ENCODE measurements around the gene STK40. TPM values are rescaled to one million over a fixed set of nuclear protein-coding genes. Genes with fewer than 3 reads are reported as not detected.
A peak's percentile ranks its signal among the peaks of the same experiment; 100 is the strongest.

The STK40 gene
- polyA plus RNA-seq, 3 donors, result 40.2 to 65.9 (median 55.8) TPM

- peaks cover 77 to 89% of the 10 kb centered on the region in 2 donors for H3K36me3 Mint-ChIP-seq
- H3K4me3 Mint-ChIP-seq, result peak overlapping the region; percentile 20 to 46
- peak; percentile 28 to 66 (median 33) for DNase-seq
- Histone ChIP-seq H3K4me2 (replicated peaks; ENCODE audit: extremely low read depth, low read length, poor library complexity, severe bottlenecking) (peak overlapping the region; percentile 5), H3K9me3 (replicated peaks in 1 of 2; ENCODE audit: control insufficient read depth in 1 of 2, insufficient read depth in 1 of 2, low read length in 2 of 2) (no peaks in the 10 kb centered on the region), H3K79me2 (ENCODE audit: insufficient read depth, low read length) (no peaks in the 10 kb centered on the region), H3K36me3 (replicated peaks in 1 of 2; ENCODE audit: control insufficient read depth in 1 of 2, insufficient read depth in 2 of 2, low read length in 2 of 2) (peaks cover 64 to 75% of the 10 kb centered on the region in 2 donors), H4K20me1 (ENCODE audit: insufficient read depth, low read length) (peaks cover 73% of the 10 kb centered on the region), H2AFZ (ENCODE audit: insufficient read depth, low read depth, low read length, poor library complexity, severe bottlenecking) (no peak overlapping the region), H3K9ac (ENCODE audit: insufficient read depth, low read length, poor library complexity, severe bottlenecking) (peak overlapping the region; percentile 21), H3K27ac (ENCODE audit: low read depth in 1 of 2, low read length in 2 of 2) (peak overlapping the region; percentile 9 to 63), H3K27me3 (ENCODE audit: control insufficient read depth in 2 of 2, insufficient read depth in 2 of 2, low read length in 2 of 2) (no peaks in the 10 kb centered on the region), H3K4me3 (replicated peaks in 1 of 3; ENCODE audit: low read depth in 2 of 3, low read length in 3 of 3) (peak overlapping the region in 1 of 3 experiments; percentile 11), H3K4me1 (ENCODE audit: control insufficient read depth in 1 of 2, insufficient read depth in 2 of 2, low read length in 2 of 2) (peaks cover 34 to 41% of the 10 kb centered on the region in 2 donors)
- peaks cover 37% of the 10 kb centered on the region for H3K4me1 Mint-ChIP-seq
- WGBS (ENCODE audit: insufficient coverage), result 13% methylated on average over 6 of the region's 7 CpGs
- H3K9me3 Mint-ChIP-seq, result peaks cover 0 to 1% (median 0%) of the 10 kb centered on the region in 7 donors
- intact Hi-C loops (cut with micrococcal nuclease), result no loop called here
- H3K27me3 Mint-ChIP-seq (ENCODE audit: low read depth in 3 of 3), result no peaks in the 10 kb centered on the region
- H3K27ac Mint-ChIP-seq, result peak overlapping the region in 5 of 7 donors; percentile 26 to 74 (median 62)
- TF ChIP-seq CTCF (IDR thresholded peaks at IDR 0.05), result no peak
Observed at GRCh38 chr1:36349241-36349671, 36.5 kb downstream of the STK40 start.

- Mint-ChIP-seq H3K9me3 (no peaks in the 10 kb centered on the region), H3K4me1 (peaks cover 30% of the 10 kb centered on the region), H3K27ac (peak overlapping the region in 3 of 7 donors; percentile 20 to 71 (median 56)), H3K36me3 (peaks cover 68 to 88% of the 10 kb centered on the region in 2 donors), H3K27me3 (ENCODE audit: low read depth in 3 of 3) (no peaks in the 10 kb centered on the region), H3K4me3 (no peak overlapping the region)
- Histone ChIP-seq H3K9me3 (replicated peaks in 1 of 2; ENCODE audit: control insufficient read depth in 1 of 2, insufficient read depth in 1 of 2, low read length in 2 of 2) (no peaks in the 10 kb centered on the region), H3K27me3 (ENCODE audit: control insufficient read depth in 2 of 2, insufficient read depth in 2 of 2, low read length in 2 of 2) (no peaks in the 10 kb centered on the region), H3K79me2 (ENCODE audit: insufficient read depth, low read length) (no peaks in the 10 kb centered on the region), H2AFZ (ENCODE audit: insufficient read depth, low read depth, low read length, poor library complexity, severe bottlenecking) (no peak overlapping the region), H3K27ac (ENCODE audit: low read depth in 1 of 2, low read length in 2 of 2) (no peak overlapping the region), H3K4me3 (replicated peaks in 1 of 3; ENCODE audit: low read depth in 2 of 3, low read length in 3 of 3) (no peak overlapping the region), H3K4me1 (ENCODE audit: control insufficient read depth in 1 of 2, insufficient read depth in 2 of 2, low read length in 2 of 2) (peaks cover 31 to 32% of the 10 kb centered on the region in 2 donors), H3K9ac (ENCODE audit: insufficient read depth, low read length, poor library complexity, severe bottlenecking) (no peak overlapping the region), H3K36me3 (replicated peaks in 1 of 2; ENCODE audit: control insufficient read depth in 1 of 2, insufficient read depth in 2 of 2, low read length in 2 of 2) (peaks cover 60 to 75% of the 10 kb centered on the region in 2 donors), H4K20me1 (ENCODE audit: insufficient read depth, low read length) (peaks cover 74% of the 10 kb centered on the region), H3K4me2 (replicated peaks; ENCODE audit: extremely low read depth, low read length, poor library complexity, severe bottlenecking) (no peak overlapping the region)
- WGBS (ENCODE audit: insufficient coverage), result 95% methylated on average over 6 of the region's 8 CpGs
- intact Hi-C loops (cut with micrococcal nuclease), result no loop called here
- no peak for DNase-seq
- TF ChIP-seq CTCF (IDR thresholded peaks at IDR 0.05), result no peak
Observed at GRCh38 chr1:36346741-36347370, 38.9 kb downstream of the STK40 start.

Measured in CD14-positive monocyte (primary cell).